Kidney (tissue), 14 donors: ENCODE data around the gene ALCAM. TPM values are rescaled to one million over a fixed set of nuclear protein-coding genes. Genes with fewer than 3 reads are reported as not detected.

Experiments used
- DNase-seq, 5 donors: peaks; one replicate each; pipeline ENCODE4 v3.0.0-alpha.2; 2013 to 2020
- FAIRE-seq: peaks from 2 replicates; lab custom pipeline; 2012; peaks lifted over from hg19 to GRCh38; lab: Jason Lieb, UNC
- H3K27ac ChIP-seq, 2 donors: one replicate each; pipeline ENCODE4 v1.7.0; 2013; ENCODE audit warnings: low read depth in 2 of 2, low read length in 2 of 2, inconsistent platforms in 1 of 2
- H3K27me3 ChIP-seq: one replicate; pipeline ENCODE4 v1.7.1; 2013; ENCODE audit warnings: low read length, inconsistent platforms; ENCODE audit not compliant: control insufficient read depth, insufficient read depth
- H3K36me3 ChIP-seq, 3 donors: one replicate each; pipeline versions ENCODE4 v1.7.0 to v1.7.1; 2013; ENCODE audit warnings: low read length in 3 of 3, control low read depth in 1 of 3, inconsistent platforms in 1 of 3; ENCODE audit not compliant: insufficient read depth in 3 of 3, control insufficient read depth in 2 of 3
- H3K4me1 ChIP-seq, 3 donors: one replicate each; pipeline versions ENCODE4 v1.7.0 to v1.7.1; 2013; ENCODE audit warnings: low read length in 3 of 3, inconsistent platforms in 1 of 3, low read depth in 1 of 3; ENCODE audit not compliant: control insufficient read depth in 2 of 3, insufficient read depth in 2 of 3
- H3K4me3 ChIP-seq, 3 donors: one replicate each; pipeline versions ENCODE4 v1.7.0 to v1.8.1; 2013; ENCODE audit warnings: low read length in 3 of 3, control low read depth in 1 of 3, inconsistent platforms in 1 of 3
- H3K9ac ChIP-seq, 3 donors: one replicate each; pipeline versions ENCODE4 v1.7.0 to v1.7.1; 2013; ENCODE audit warnings: low read length in 3 of 3, control low read depth in 1 of 3, inconsistent platforms in 1 of 3
- H3K9me3 ChIP-seq, 3 donors: one replicate each; pipeline versions ENCODE4 v1.7.0 to v1.7.1; 2013; ENCODE audit warnings: low read length in 3 of 3, control low read depth in 1 of 3, inconsistent platforms in 1 of 3; ENCODE audit not compliant: control insufficient read depth in 2 of 3, insufficient read depth in 1 of 3
- CTCF ChIP-seq: IDR thresholded peaks from 3 replicates; pipeline ENCODE4 v1.5.1; 2012; ENCODE audit warnings: mild to moderate bottlenecking, moderate library complexity, borderline replicate concordance; ENCODE audit not compliant: insufficient read depth; ENCODE audit errors: extremely low read depth
- intact Hi-C: fragments of 100-400 bp; cut with DNase I; formaldehyde crosslinking; loops from one replicate; pipeline ENCODE4 v1.11.1; 2022
- polyA plus RNA-seq: library from polyadenylated mRNA; stranded (reverse); fragments of 350-450 nt; fragmentation: Illumina TruSeq; extraction: RNeasy Lipid Tissue Mini Kit (QIAGEN cat#74804); gene quantifications from one replicate; pipeline ENCODE4 v1.2.3, GENCODE V29; 2014; ENCODE audit warnings: low read depth, low replicate concordance; ENCODE audit not compliant: insufficient read depth
- total RNA-seq: library from RNA; stranded (reverse); fragmentation: NEBNext Ultra II Directional; extraction: Animal tissue kit (Norgen Biotek cat#: 25700); gene quantifications from one replicate; pipeline ENCODE4 v1.2.1, GENCODE V29; 2021
- donor health status: control.
- donor health status: control.
- donor health status: control.
- donor health status: control.
- donor health status: control.
- donor health status: DM: yes; HTN: yes; CAD: no.
- donor health status: Normal renal cell carcinoma (clear cell type).

ALCAM gene
- total and polyA plus RNA-seq, 2 donors from 2014 or later, result 15.1 to 36.4 TPM

GRCh38 chr3:105555206-105555605 lies 188.5 kb downstream of the ALCAM start:
- Histone ChIP-seq H3K27ac (no peak overlapping the region), H3K4me1 (no peaks in the 10 kb centered on the region), H3K27me3 (no peaks in the 10 kb centered on the region), H3K36me3 (peaks cover 0 to 9% (median 2%) of the 10 kb centered on the region in 3 donors), H3K9me3 (no peaks in the 10 kb centered on the region), H3K9ac (no peak overlapping the region), H3K4me3 (no peak overlapping the region)
- intact Hi-C loops, result no loop called here
- FAIRE-seq (no peak), DNase-seq (no peak)
- no peak for TF ChIP-seq CTCF

- no peaks in the 10 kb centered on the region for H3K9me3 ChIP-seq
- H3K27ac ChIP-seq, result no peak overlapping the region
- H3K4me3 ChIP-seq, result no peak overlapping the region
- no peak for FAIRE-seq
- no peak overlapping the region for H3K9ac ChIP-seq
- no peaks in the 10 kb centered on the region for H3K36me3 ChIP-seq
- no peaks in the 10 kb centered on the region for H3K4me1 ChIP-seq
- H3K27me3 ChIP-seq, result no peaks in the 10 kb centered on the region
- intact Hi-C loops, result no loop called here
- no peak for TF ChIP-seq CTCF
- no peak for DNase-seq
Measured at GRCh38 chr3:105559856-105560255, 193.1 kb downstream of the ALCAM start.

GRCh38 chr3:105561876-105562275 lies 195.2 kb downstream of the ALCAM start:
- Histone ChIP-seq H3K27ac (no peak overlapping the region), H3K27me3 (no peaks in the 10 kb centered on the region), H3K4me1 (no peaks in the 10 kb centered on the region), H3K9ac (no peak overlapping the region), H3K36me3 (no peaks in the 10 kb centered on the region), H3K4me3 (no peak overlapping the region), H3K9me3 (no peaks in the 10 kb centered on the region)
- FAIRE-seq, result no peak
- no peak for TF ChIP-seq CTCF
- intact Hi-C loops, result no loop called here
- DNase-seq, result no peak
